HepG2 (cell line): Measurements from ENCODE around the gene NCBP2. TPM values are rescaled to one million over a fixed set of nuclear protein-coding genes. Genes with fewer than 3 reads are reported as not detected.

Source experiments
- HOXA3 ChIP-seq: sonication (generic); formaldehyde crosslinking; IDR thresholded peaks from 2 replicates; pipeline ENCODE4 v1.5.0; 2020; ENCODE audit warnings: missing genetic modification reagents
- NPAS2 ChIP-seq: sonication (generic); formaldehyde crosslinking; IDR thresholded peaks from 2 replicates; pipeline ENCODE4 v1.8.0; 2022; ENCODE audit warnings: mild to moderate bottlenecking, missing genetic modification reagents, borderline replicate concordance
- TCF7L2 ChIP-seq: IDR thresholded peaks from 2 replicates; pipeline ENCODE4 v1.6.1; 2011; ENCODE audit warnings: mild to moderate bottlenecking, low read depth, low read length, moderate library complexity
- WIZ ChIP-seq: sonication (generic); formaldehyde crosslinking; IDR thresholded peaks from 2 replicates; pipeline ENCODE4 v1.5.1; 2020; ENCODE audit warnings: mild to moderate bottlenecking, missing genetic modification reagents
- ZFYVE20 ChIP-seq: sonication (generic); formaldehyde crosslinking; IDR thresholded peaks from 2 replicates; pipeline ENCODE4 v1.8.0; 2023; ENCODE audit warnings: low read depth, mild to moderate bottlenecking, moderate library complexity, missing genetic modification reagents, borderline replicate concordance
- ZNF629 ChIP-seq: sonication (generic); formaldehyde crosslinking; conservative IDR thresholded peaks from 2 replicates; pipeline ENCODE4 v1.5.0; 2020; ENCODE audit warnings: missing genetic modification reagents
- ZNF891 ChIP-seq: sonication (generic); formaldehyde crosslinking; IDR thresholded peaks from 2 replicates; pipeline ENCODE4 v1.5.0; 2020; ENCODE audit warnings: mild to moderate bottlenecking, missing genetic modification reagents
- ZSCAN9 ChIP-seq: IDR thresholded peaks from 2 replicates; pipeline ENCODE4 v1.6.1; 2016; ENCODE audit warnings: borderline replicate concordance
- polyA plus RNA-seq, 8 experiments: library from polyadenylated mRNA; depleted of rRNA in 3 of 8; stranded (reverse) in 7 of 8; unstranded in 1 of 8; fragments of >200 nt; fragmentation: Illumina TruSeq in 4 of 8; extraction: Trizol in 4 of 8; gene quantifications; 2 replicates each; pipeline versions ENCODE4 v1.2.1 to v1.2.3, GENCODE V29; 2011 to 2016; ENCODE audit warnings: low read depth in 4 of 8, missing spikeins in 1 of 8, mixed read lengths in 1 of 8; ENCODE audit not compliant: insufficient read depth in 1 of 8
- total RNA-seq, 5 experiments: library from RNA; depleted of rRNA; stranded (reverse); fragments of >200 nt; fragmentation: Illumina TruSeq; extraction: Trizol; gene quantifications; 2 replicates each; pipeline ENCODE4 v1.2.3, GENCODE V29; 2016; ENCODE audit warnings: low read depth in 1 of 5
- TF ChIP-seq, protein P1 (sequence below): sonication (generic); formaldehyde crosslinking; IDR thresholded peaks from 2 replicates; pipeline ENCODE4 v1.5.0; 2020; ENCODE audit warnings: missing genetic modification reagents, mild to moderate bottlenecking, borderline replicate concordance
- TF ChIP-seq, protein P2 (sequence below): sonication (generic); formaldehyde crosslinking; IDR thresholded peaks from 2 replicates; pipeline ENCODE4 v1.8.1; 2023; ENCODE audit warnings: mild to moderate bottlenecking, missing genetic modification reagents
- TF ChIP-seq, protein P3 (sequence below): sonication (generic); formaldehyde crosslinking; IDR thresholded peaks from 2 replicates; pipeline ENCODE4 v1.4.0; 2020; ENCODE audit warnings: missing genetic modification reagents
- TF ChIP-seq, protein P4 (sequence below): IDR thresholded peaks from 2 replicates; pipeline ENCODE4 v1.4.0; 2020; ENCODE audit warnings: mild to moderate bottlenecking, missing genetic modification reagents
- TF ChIP-seq, protein P5 (sequence below): sonication (generic); formaldehyde crosslinking; conservative IDR thresholded peaks from 2 replicates; pipeline ENCODE4 v1.4.0; 2020; ENCODE audit warnings: mild to moderate bottlenecking, missing genetic modification reagents, moderate library complexity
- TF ChIP-seq, protein P6 (sequence below): sonication (generic); formaldehyde crosslinking; IDR thresholded peaks from 2 replicates; pipeline ENCODE4 v1.8.1; 2023; ENCODE audit warnings: missing genetic modification reagents, inconsistent platforms, borderline replicate concordance

Gene NCBP2
- total and polyA plus RNA-seq, 2 of the 13 experiments (the other 11 are each of a cell fraction or from before 2014, with no cell fraction given): 58.7 to 95.5 TPM

DNA sequence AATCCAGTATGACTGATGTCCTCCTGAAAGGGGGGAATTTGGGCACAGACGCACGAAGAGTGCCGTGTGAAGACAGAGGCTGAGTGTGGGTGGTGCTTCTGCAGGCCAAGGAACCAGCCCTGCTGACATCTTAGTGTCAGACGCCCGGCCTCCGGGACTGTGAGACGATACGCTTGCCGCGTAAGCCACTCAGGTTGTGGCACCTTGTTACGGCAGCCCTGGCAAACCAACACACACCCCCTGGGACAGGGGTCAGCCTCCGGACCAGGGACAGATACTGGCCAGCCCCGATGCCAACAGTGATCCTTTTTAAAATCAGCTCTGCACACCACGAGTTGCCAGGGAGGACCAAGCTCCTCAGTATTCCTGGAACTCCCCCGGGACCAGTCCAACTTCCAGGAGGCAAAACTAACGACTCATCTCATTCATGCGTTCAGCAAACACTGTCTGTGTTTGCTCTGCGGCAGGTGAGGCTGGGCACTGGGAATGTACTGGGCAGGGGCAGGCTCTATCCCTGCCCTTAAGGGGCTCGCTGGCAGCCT, 47.5 kb upstream of the NCBP2 start (continued):
- TF ChIP-seq, protein P1, sequence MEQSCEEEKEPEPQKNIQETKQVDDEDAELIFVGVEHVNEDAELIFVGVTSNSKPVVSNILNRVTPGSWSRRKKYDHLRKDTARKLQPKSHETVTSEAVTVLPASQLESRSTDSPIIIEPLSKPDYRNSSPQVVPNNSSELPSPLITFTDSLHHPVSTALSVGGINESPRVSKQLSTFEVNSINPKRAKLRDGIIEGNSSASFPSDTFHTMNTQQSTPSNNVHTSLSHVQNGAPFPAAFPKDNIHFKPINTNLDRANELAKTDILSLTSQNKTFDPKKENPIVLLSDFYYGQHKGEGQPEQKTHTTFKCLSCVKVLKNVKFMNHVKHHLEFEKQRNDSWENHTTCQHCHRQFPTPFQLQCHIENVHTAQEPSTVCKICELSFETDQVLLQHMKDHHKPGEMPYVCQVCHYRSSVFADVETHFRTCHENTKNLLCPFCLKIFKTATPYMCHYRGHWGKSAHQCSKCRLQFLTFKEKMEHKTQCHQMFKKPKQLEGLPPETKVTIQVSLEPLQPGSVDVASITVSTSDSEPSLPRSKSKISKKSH (CRISPR knock-in tag): peak; percentile 58; the same call in 1 of the 2 replicates
- peak; percentile 60 for TF ChIP-seq ZNF629 (CRISPR knock-in tag)
- TF ChIP-seq, protein P2, sequence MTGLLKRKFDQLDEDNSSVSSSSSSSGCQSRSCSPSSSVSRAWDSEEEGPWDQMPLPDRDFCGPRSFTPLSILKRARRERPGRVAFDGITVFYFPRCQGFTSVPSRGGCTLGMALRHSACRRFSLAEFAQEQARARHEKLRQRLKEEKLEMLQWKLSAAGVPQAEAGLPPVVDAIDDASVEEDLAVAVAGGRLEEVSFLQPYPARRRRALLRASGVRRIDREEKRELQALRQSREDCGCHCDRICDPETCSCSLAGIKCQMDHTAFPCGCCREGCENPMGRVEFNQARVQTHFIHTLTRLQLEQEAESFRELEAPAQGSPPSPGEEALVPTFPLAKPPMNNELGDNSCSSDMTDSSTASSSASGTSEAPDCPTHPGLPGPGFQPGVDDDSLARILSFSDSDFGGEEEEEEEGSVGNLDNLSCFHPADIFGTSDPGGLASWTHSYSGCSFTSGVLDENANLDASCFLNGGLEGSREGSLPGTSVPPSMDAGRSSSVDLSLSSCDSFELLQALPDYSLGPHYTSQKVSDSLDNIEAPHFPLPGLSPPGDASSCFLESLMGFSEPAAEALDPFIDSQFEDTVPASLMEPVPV: no peak
- TF ChIP-seq, protein P3, sequence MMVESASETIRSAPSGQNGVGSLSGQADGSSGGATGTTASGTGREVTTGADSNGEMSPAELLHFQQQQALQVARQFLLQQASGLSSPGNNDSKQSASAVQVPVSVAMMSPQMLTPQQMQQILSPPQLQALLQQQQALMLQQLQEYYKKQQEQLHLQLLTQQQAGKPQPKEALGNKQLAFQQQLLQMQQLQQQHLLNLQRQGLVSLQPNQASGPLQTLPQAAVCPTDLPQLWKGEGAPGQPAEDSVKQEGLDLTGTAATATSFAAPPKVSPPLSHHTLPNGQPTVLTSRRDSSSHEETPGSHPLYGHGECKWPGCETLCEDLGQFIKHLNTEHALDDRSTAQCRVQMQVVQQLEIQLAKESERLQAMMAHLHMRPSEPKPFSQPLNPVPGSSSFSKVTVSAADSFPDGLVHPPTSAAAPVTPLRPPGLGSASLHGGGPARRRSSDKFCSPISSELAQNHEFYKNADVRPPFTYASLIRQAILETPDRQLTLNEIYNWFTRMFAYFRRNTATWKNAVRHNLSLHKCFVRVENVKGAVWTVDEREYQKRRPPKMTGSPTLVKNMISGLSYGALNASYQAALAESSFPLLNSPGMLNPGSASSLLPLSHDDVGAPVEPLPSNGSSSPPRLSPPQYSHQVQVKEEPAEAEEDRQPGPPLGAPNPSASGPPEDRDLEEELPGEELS (CRISPR knock-in tag): 0 out of 2 replicates have a peak, but pooled peaks have one; percentile 14
- TF ChIP-seq ZNF891 (CRISPR knock-in tag): 0 out of 2 replicates have a peak, but pooled peaks have one; percentile 47
- TF ChIP-seq, protein P4, sequence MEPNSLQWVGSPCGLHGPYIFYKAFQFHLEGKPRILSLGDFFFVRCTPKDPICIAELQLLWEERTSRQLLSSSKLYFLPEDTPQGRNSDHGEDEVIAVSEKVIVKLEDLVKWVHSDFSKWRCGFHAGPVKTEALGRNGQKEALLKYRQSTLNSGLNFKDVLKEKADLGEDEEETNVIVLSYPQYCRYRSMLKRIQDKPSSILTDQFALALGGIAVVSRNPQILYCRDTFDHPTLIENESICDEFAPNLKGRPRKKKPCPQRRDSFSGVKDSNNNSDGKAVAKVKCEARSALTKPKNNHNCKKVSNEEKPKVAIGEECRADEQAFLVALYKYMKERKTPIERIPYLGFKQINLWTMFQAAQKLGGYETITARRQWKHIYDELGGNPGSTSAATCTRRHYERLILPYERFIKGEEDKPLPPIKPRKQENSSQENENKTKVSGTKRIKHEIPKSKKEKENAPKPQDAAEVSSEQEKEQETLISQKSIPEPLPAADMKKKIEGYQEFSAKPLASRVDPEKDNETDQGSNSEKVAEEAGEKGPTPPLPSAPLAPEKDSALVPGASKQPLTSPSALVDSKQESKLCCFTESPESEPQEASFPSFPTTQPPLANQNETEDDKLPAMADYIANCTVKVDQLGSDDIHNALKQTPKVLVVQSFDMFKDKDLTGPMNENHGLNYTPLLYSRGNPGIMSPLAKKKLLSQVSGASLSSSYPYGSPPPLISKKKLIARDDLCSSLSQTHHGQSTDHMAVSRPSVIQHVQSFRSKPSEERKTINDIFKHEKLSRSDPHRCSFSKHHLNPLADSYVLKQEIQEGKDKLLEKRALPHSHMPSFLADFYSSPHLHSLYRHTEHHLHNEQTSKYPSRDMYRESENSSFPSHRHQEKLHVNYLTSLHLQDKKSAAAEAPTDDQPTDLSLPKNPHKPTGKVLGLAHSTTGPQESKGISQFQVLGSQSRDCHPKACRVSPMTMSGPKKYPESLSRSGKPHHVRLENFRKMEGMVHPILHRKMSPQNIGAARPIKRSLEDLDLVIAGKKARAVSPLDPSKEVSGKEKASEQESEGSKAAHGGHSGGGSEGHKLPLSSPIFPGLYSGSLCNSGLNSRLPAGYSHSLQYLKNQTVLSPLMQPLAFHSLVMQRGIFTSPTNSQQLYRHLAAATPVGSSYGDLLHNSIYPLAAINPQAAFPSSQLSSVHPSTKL (CRISPR knock-in tag): peak; percentile 30; the same call in 1 of the 2 replicates
- TF ChIP-seq TCF7L2: no peak
- TF ChIP-seq ZFYVE20 (CRISPR knock-in tag): no peak
- TF ChIP-seq HOXA3 (CRISPR knock-in tag): peak; percentile 34; the same call in 1 of the 2 replicates
- TF ChIP-seq, protein P5, sequence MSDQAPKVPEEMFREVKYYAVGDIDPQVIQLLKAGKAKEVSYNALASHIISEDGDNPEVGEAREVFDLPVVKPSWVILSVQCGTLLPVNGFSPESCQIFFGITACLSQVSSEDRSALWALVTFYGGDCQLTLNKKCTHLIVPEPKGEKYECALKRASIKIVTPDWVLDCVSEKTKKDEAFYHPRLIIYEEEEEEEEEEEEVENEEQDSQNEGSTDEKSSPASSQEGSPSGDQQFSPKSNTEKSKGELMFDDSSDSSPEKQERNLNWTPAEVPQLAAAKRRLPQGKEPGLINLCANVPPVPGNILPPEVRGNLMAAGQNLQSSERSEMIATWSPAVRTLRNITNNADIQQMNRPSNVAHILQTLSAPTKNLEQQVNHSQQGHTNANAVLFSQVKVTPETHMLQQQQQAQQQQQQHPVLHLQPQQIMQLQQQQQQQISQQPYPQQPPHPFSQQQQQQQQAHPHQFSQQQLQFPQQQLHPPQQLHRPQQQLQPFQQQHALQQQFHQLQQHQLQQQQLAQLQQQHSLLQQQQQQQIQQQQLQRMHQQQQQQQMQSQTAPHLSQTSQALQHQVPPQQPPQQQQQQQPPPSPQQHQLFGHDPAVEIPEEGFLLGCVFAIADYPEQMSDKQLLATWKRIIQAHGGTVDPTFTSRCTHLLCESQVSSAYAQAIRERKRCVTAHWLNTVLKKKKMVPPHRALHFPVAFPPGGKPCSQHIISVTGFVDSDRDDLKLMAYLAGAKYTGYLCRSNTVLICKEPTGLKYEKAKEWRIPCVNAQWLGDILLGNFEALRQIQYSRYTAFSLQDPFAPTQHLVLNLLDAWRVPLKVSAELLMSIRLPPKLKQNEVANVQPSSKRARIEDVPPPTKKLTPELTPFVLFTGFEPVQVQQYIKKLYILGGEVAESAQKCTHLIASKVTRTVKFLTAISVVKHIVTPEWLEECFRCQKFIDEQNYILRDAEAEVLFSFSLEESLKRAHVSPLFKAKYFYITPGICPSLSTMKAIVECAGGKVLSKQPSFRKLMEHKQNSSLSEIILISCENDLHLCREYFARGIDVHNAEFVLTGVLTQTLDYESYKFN (CRISPR knock-in tag): peak; percentile 9; the same call in 1 of the 2 replicates
- TF ChIP-seq ZSCAN9 (CRISPR knock-in tag): peak; percentile 56; the same call in 1 of the 2 replicates
- no peak for TF ChIP-seq WIZ (CRISPR knock-in tag)
- TF ChIP-seq NPAS2 (CRISPR knock-in tag): no peak
- TF ChIP-seq, protein P6, sequence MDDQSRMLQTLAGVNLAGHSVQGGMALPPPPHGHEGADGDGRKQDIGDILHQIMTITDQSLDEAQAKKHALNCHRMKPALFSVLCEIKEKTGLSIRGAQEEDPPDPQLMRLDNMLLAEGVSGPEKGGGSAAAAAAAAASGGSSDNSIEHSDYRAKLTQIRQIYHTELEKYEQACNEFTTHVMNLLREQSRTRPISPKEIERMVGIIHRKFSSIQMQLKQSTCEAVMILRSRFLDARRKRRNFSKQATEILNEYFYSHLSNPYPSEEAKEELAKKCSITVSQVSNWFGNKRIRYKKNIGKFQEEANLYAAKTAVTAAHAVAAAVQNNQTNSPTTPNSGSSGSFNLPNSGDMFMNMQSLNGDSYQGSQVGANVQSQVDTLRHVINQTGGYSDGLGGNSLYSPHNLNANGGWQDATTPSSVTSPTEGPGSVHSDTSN (CRISPR knock-in tag): no peak
